ENCODE results near the gene ANKS1A.

DNA sequence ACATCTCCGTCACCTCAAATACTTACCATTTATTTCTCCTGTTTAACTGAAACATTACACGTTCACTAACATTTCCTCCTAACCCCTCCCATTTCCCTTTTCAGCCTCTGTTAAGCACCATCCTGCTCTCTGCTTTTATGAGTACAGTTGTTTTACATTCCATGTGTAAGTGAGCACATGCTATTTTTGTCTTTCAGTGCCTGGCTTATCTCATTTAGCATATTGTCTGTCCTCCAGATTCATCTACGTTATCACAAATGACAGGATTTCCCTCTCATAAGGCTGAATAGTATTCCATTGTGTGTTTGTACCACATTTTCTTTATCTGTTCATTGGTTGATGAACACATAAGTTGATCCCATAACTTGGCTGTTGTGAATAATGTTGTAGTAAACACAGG lies 23.9 kb upstream of the ANKS1A start:
- TF ChIP-seq YY1 (IDR thresholded peaks at IDR 0.05; ENCODE audit: insufficient read depth, insufficient read length) (no peak), ZNF274 (IDR thresholded peaks at IDR 0.05; ENCODE audit: low read depth, low read length) (no peak), SUZ12 (IDR thresholded peaks at IDR 0.05; ENCODE audit: extremely low read depth, insufficient read depth, insufficient read length) (no peak)
